Peyer's patch (tissue), 4 donors: ENCODE measurements around the gene SAMM50. TPM values are rescaled to one million over a fixed set of nuclear protein-coding genes. Genes with fewer than 3 reads are reported as not detected.
"Not testable (repeated sequence)": the region's sequence is repeated elsewhere in the genome, so short reads cannot be mapped to it uniquely, and the experiment has no call there.

Experiments
- DNase-seq, 3 donors: peaks; one replicate each; pipeline ENCODE4 v3.0.0-alpha.2; 2017 to 2019
- H3K27ac ChIP-seq, 4 donors: fragments of 200-600 bp; sonication (generic); one replicate each; pipeline ENCODE4 v1.5.1; 2016 to 2019
- H3K27me3 ChIP-seq, 2 donors: fragments of 200-600 bp; sonication (generic); one replicate each; pipeline ENCODE4 v1.5.1; 2019
- H3K36me3 ChIP-seq, 3 donors: fragments of 200-600 bp; sonication (generic); one replicate each; pipeline ENCODE4 v1.5.1; 2016 to 2019
- H3K4me1 ChIP-seq, 4 donors: fragments of 200-600 bp; sonication (generic); one replicate each; pipeline ENCODE4 v1.5.1; 2016 to 2019
- H3K4me3 ChIP-seq, 4 donors: fragments of 200-600 bp; sonication (generic); 1 replicate in 3 of 4; 2 replicates in 1 of 4; pipeline ENCODE4 v1.5.1; 2016 to 2019; ENCODE audit warnings: mild to moderate bottlenecking in 1 of 4
- H3K9me3 ChIP-seq, 4 donors: fragments of 200-600 bp; sonication (generic); one replicate each; pipeline ENCODE4 v1.5.1; 2016 to 2019; ENCODE audit warnings: mild to moderate bottlenecking in 1 of 4
- POLR2A ChIP-seq, 2 donors: fragments of 450-650 bp; IDR thresholded peaks; one replicate each; pipeline ENCODE4 v1.5.1; 2017; ENCODE audit warnings: antibody characterized with exemption in 2 of 2, mild to moderate bottlenecking in 2 of 2, moderate library complexity in 2 of 2
- total RNA-seq, 4 donors: library from RNA; depleted of rRNA; stranded (reverse); fragments of >200 nt; gene quantifications; one replicate each; pipeline ENCODE4 v1.1.0, GENCODE V29; 2016
- TF ChIP-seq, protein P1 (sequence below), 6 experiments: fragments of 450-650 bp in 4 of 6; fragments of 200-600 bp in 2 of 6; sonication (generic) in 1 of 6; IDR thresholded peaks; one replicate each; pipeline ENCODE4 v1.5.1; 2017 to 2019; ENCODE audit warnings: antibody characterized with exemption in 6 of 6, mild to moderate bottlenecking in 3 of 6, moderate library complexity in 1 of 6

The SAMM50 gene
- total RNA-seq, 4 donors from 2014 or later, result 26.4 to 39.8 (median 34.1) TPM

DNA sequence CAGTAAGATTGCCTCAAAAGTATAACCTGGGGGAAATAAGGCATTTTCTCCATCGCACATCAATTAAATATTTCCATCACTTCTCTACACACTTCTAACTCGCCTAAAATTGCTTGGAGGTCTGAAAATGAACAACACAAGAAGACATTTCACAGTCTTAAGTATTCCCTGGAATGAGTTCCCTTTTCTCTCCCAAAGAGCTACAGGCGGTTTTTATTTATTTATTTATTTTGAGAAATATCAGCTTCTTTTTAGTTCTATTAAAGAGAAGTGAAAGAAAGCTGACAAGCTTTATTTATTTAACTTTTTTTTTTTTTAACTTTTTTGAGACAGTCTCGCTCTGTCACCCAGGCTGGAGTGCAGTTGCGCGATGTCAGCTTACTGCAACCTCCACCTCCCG, 57.3 kb downstream of the SAMM50 start:
- TF ChIP-seq, protein P1, sequence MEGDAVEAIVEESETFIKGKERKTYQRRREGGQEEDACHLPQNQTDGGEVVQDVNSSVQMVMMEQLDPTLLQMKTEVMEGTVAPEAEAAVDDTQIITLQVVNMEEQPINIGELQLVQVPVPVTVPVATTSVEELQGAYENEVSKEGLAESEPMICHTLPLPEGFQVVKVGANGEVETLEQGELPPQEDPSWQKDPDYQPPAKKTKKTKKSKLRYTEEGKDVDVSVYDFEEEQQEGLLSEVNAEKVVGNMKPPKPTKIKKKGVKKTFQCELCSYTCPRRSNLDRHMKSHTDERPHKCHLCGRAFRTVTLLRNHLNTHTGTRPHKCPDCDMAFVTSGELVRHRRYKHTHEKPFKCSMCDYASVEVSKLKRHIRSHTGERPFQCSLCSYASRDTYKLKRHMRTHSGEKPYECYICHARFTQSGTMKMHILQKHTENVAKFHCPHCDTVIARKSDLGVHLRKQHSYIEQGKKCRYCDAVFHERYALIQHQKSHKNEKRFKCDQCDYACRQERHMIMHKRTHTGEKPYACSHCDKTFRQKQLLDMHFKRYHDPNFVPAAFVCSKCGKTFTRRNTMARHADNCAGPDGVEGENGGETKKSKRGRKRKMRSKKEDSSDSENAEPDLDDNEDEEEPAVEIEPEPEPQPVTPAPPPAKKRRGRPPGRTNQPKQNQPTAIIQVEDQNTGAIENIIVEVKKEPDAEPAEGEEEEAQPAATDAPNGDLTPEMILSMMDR (IDR thresholded peaks at IDR 0.05), result no peak
- no peak for TF ChIP-seq POLR2A (IDR thresholded peaks at IDR 0.05)
- Histone ChIP-seq H3K36me3 (no peaks in the 10 kb centered on the region), H3K27me3 (no peaks in the 10 kb centered on the region), H3K27ac (no peak overlapping the region), H3K4me3 (no peak overlapping the region), H3K4me1 (no peaks in the 10 kb centered on the region), H3K9me3 (no peaks in the 10 kb centered on the region)
- DNase-seq, result no peak

DNA sequence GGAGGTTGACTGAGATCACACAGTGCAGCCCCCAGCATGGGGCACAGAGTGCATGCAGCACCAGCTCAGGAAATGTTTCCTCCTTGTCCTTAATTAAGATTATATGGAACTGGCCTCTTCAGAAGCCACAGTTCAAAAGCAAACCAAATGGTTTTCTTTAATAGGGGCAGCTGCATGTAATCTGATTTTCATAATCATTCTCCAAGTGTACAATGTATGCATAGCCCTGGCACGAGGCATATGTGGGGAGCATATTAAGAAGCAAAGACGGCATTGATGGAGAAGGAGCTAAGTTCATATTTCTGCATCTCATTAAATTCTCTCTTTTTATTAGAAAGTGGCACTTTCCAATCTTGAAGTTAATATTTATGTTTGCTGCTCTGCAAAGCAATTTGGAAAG, 59.0 kb downstream of the SAMM50 start:
- Histone ChIP-seq H3K4me1 (no peaks in the 10 kb centered on the region), H3K9me3 (no peaks in the 10 kb centered on the region), H3K27me3 (no peaks in the 10 kb centered on the region), H3K27ac (no peak overlapping the region), H3K36me3 (no peaks in the 10 kb centered on the region), H3K4me3 (no peak overlapping the region)
- no peak for DNase-seq
- TF ChIP-seq, protein P1 (IDR thresholded peaks at IDR 0.05), result no peak
- no peak for TF ChIP-seq POLR2A (IDR thresholded peaks at IDR 0.05)

DNA sequence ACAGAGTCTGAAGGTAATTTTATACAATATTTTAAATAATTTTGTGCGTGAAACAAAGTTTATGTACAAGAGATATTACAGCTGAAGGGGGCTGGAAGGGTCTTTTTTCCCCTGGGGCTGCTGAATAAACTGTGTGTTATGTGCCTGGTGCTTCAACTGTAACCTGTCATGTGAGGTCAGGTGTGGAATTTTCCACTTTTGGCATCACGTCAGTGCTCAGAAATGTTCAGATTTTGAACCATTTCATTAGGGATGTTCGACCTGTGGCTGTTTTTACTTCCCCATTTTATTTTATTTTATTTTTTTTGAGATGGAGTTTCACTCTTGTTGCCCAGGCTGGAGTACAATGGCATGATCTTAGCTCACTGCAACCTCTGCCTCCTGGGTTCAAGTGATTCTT, 61.3 kb downstream of the SAMM50 start:
- H3K4me3 ChIP-seq, H3K4me1 ChIP-seq, DNase-seq, H3K9me3 ChIP-seq, H3K27ac ChIP-seq, H3K27me3 ChIP-seq, H3K36me3 ChIP-seq: not testable (repeated sequence)

DNA sequence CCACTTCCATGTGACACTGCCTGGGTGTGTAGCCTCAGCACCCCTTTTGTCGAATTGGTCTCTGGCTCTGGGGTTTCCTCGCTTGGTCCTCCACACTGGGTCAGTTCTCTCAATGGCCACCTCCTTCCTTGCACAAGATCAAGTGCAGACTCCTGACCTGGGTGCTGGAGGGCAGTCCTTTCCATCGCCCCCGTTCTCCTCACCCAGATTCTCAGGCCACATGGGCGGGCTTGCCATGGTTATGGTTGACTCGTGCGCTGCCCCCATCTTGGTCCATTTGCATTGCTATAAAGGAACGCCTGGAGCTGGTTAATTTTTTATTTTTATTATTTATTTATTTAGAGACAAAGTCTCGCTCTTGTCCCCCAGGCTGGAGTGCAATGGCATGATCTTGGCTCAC, 63.4 kb downstream of the SAMM50 start:
- H3K9me3 ChIP-seq, result no peaks in the 10 kb centered on the region
- TF ChIP-seq, protein P1 (IDR thresholded peaks at IDR 0.05), result no peak
- TF ChIP-seq POLR2A (IDR thresholded peaks at IDR 0.05), result no peak
- H3K27me3 ChIP-seq, result no peaks in the 10 kb centered on the region
- no peak overlapping the region for H3K4me3 ChIP-seq
- H3K36me3 ChIP-seq, result no peaks in the 10 kb centered on the region
- DNase-seq, result no peak
- H3K4me1 ChIP-seq, result peaks cover 0 to 2% (median 2%) of the 10 kb centered on the region in 4 donors
- H3K27ac ChIP-seq, result no peak overlapping the region

DNA sequence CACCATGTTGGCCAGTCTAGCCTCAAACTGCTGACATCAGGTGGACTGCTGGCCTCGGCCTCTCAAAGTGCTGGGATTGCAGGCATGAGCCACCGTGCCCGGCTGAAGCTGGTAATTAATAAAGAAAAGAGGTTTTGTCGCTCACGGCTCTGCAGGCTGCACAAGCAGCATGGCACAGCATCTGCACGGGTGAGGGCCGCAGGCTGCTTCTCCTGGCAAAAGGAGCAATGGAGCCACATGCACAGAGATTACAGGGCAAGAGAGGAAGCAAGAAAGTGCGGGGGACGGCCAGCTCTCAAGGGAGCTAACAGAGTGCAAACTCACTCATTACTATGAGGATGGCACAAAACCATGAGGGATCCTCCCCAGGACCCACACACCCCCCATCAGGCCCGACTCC, 64.2 kb downstream of the SAMM50 start:
- DNase-seq, result no peak
- Histone ChIP-seq H3K4me3 (no peak overlapping the region), H3K36me3 (no peaks in the 10 kb centered on the region), H3K4me1 (peaks cover 0 to 5% (median 4%) of the 10 kb centered on the region in 4 donors), H3K27me3 (no peaks in the 10 kb centered on the region), H3K9me3 (no peaks in the 10 kb centered on the region), H3K27ac (no peak overlapping the region)
- TF ChIP-seq, protein P1 (IDR thresholded peaks at IDR 0.05), result no peak
- no peak for TF ChIP-seq POLR2A (IDR thresholded peaks at IDR 0.05)

DNA sequence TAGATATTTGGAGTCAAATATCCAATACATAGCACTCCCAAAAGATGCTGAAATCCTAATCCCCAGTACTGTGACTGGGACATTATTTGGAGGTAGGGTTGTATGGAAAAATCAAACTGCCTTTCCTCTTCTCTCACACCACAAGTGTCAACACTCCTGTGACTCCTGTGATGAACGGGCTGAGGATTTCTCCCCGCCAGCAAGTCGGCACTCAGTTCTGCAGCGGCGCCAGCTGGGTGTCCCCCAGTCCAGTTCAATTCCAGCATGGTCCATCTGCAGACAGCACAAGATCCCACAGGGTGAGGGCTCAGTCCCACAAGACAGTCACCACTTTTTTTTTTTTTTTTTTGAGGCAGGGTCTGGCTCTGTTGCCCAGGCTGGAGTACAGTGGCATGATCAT, 64.6 kb downstream of the SAMM50 start:
- Histone ChIP-seq H3K4me1 (peaks cover 0 to 5% (median 4%) of the 10 kb centered on the region in 4 donors), H3K9me3 (no peaks in the 10 kb centered on the region), H3K27ac (no peak overlapping the region), H3K36me3 (no peaks in the 10 kb centered on the region), H3K27me3 (no peaks in the 10 kb centered on the region), H3K4me3 (no peak overlapping the region)
- TF ChIP-seq, protein P1 (IDR thresholded peaks at IDR 0.05), result no peak
- TF ChIP-seq POLR2A (IDR thresholded peaks at IDR 0.05), result no peak
- DNase-seq, result no peak
